NCI-H446 treated with DMSO at 0.1 percent for 48 hours (cell line): ENCODE data around the gene HIPK3.
"Not testable (repeated sequence)": the region's sequence is repeated elsewhere in the genome, so short reads cannot be mapped to it uniquely, and the experiment has no call there.

Experiments
- DNase-seq: peaks from one replicate; lab custom pipeline; 2025; lab: John Stamatoyannopoulos, UW

HIPK3 gene

DNA sequence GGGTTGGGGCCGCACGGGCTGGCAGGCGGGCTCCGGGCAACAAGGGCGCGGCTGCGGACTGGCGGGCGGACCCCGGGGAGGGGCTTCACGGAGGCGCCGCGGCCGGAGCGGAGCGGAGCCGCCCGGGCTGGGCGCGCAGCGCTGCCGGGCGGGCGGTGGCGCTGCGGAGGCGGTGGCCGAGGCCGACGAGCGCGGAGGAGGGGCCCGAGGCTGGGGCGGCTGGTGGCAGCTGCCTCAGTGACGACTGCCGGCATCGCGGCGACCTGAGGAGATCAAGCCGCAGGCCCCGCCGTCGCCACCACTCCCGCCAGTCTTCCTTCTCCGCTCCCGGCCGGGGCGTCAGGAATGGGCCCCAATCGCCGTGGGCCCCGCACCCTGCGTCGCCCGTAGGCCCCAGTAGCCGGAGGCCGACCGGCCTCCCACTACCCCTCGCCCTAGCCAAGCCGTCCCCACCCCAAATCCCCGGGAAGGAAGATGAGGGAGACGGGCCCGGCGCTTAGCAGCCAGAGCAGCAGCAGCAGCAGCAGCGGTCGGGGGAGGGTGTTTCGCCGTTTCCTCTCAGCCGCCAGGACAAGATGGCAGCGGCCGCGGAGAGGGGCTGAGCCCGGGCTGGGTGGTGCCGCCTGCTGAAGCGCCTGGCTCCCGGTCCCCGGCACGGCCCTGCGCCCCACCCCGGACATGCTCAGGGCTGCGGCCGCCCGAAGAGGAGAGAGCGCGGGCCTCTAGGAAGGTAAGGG is at the start of gene HIPK3:
HIPK3 (plus strand) TSS at position 222 of the 737 bp plus-strand sequence.
- peak; percentile 63 for DNase-seq

GRCh38 chr11:33207408-33207985 is 49.7 kb upstream of the HIPK3 start:
- no peak for DNase-seq

GRCh38 chr11:33208150-33208549 is 49.0 kb upstream of the HIPK3 start:
- DNase-seq = no peak

DNA sequence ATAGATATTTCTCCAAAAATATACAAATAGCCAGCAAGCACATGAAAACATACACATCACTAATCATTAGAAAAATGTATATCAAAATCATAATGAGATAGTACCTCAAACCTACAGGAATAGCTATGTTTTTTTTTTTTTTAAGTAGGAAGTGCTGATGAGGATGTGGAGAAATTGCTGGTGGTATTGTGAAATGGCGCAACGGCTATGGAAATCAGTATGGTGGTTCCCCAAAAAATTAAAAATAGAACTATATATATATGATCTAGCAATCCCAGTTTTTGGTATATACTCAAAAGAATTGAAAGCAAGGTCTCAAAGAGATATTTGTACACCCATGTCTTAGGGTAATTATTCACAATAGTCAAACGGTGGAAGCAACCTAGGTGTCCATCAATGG is 46.0 kb upstream of the HIPK3 start:
- DNase-seq = no peak

DNA sequence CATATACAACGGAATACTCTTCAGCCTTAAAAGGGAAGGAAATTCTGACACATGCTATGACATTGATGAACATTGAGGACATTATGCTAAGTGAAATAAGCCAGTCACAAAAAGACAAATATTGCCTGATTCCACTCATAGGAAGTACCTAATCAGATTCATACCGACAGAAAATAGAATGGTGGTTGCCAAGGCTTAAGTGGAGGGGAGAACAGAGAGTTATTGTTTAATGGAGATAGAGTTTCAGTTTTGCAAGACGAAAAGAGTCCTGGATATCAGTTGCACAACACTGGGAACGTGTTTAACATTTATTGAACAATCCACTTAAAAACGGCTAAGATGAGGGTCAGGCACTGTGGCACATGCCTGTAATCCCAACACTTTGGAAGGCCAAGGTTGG is 45.6 kb upstream of the HIPK3 start:
- DNase-seq = no peak

- DNase-seq = no peak
Observed at GRCh38 chr11:33214187-33214586, 43.0 kb upstream of the HIPK3 start.

DNA sequence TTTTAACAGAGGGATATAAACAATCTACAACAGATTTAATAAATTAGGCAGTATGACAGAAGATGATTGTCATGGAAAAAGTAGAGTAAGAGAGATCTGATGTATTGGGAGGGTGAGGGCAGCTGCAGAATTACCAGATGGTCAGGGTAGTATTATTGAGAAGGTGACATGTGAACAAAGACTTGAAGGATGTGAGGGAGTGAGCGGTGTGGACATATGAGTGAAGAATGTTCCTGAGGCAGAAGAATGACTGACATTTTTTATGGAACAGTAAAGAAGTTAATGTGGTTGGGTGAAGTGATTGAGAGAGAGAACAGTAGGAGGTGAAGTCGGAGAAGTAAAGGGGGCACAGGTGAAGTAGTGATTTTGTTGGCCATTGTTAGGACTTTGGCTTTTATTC is 42.4 kb upstream of the HIPK3 start:
- DNase-seq = no peak

DNA sequence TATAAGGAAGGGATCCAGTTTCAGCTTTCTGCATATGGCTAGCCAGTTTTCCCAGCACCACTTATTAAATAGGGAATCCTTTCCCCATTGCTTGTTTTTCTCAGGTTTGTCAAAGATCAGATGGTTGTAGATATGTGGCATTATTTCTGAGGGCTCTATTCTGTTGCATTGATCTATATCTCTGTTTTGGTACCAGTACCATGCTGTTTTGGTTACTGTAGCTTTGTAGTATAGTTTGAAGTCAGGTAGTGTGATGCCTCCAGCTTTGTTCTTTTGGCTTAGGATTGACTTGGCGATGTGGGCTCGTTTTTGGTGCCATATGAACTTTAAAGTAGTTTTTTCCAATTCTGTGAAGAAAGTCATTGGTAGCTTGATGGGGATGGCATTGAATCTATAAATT is 40.5 kb upstream of the HIPK3 start:
- not testable (repeated sequence) for DNase-seq

- DNase-seq = no peak
Observed at GRCh38 chr11:33222052-33222750, 35.0 kb upstream of the HIPK3 start.

DNA sequence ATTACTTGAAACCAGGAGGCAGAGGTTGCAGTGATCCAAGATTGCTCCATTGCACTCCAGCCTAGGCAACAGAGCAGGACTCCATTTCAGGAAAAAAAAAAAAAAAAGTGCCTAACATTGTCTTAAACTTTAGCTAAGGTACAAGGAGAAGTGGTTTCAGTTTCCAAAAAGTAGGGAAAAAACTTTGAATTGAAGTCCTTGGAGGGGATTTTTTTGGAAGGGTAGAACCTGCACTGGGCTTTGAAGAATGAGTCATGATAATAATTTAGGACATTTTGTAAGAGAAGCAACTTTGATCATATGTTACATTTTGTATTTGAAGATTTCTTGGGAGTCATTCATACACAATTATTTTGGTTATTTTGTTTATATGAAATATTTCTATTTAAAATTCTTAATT is 31.8 kb upstream of the HIPK3 start:
- DNase-seq = no peak

DNA sequence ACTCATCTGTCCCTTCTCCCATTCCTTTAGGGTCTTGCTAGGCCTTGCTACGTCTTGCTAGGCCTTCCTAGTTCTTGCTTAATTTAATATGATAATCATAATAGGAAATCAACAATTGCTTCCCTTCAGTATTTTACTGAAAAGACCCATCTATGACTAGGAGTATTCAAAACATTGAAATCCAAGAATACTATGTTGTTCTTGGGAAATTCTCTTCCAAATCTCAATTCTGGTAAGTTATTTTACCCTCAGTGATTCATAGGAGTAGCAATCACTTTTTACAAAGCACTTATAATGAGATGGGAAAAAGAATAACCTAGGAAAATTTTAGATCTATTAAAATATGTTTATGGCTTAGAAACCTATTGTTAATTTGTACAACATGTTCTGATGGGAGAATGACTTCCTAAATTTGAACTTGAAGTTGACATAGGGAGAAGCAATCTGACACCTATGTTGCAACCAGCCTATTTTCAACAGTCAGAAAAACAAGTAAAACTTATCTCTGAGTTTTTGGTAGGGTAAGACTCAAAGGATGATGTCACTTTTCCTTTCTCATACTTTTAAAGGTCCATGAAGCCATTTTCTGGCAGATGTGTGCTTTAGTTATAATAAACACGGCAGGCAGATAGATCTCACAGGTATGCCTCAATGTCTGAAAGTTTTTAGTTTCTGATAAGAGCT is 29.5 kb upstream of the HIPK3 start:
- DNase-seq = no peak

DNA sequence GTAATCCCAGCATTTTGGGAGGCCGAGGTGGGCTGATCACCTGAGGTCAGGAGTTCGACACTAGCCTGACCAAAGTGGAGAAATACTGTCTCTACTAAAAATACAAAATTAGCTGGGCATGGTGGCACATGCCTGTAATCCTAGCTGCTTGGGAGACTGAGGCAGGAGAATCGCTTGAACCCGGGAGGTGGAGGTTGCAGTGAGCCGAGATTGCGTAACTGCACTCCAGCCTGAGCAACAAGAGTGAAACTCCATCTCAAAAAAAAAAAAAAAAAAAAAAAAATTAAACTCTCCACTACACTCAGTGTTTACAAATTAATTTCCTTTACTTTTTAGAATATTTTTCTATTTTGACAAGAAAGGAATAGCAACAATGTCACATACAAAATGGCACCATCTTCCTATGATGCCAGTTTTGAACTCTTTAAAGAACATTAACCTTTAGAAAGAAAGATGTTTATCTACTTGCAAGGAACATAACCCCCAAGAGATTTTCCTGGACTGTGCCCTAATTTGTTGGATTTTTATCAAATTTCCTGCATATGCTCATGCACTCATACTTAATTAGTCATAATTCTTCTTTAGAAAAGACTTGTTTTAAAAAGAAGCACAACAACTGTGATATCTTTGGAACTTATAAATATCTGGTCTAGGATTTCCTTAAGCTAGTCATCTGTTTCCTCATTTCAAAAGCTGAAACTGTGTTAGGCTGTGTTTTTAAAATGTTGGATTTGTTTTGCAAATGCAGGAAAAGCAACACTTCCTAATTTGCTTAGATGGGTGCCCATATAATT is 22.6 kb upstream of the HIPK3 start:
- no peak for DNase-seq

DNA sequence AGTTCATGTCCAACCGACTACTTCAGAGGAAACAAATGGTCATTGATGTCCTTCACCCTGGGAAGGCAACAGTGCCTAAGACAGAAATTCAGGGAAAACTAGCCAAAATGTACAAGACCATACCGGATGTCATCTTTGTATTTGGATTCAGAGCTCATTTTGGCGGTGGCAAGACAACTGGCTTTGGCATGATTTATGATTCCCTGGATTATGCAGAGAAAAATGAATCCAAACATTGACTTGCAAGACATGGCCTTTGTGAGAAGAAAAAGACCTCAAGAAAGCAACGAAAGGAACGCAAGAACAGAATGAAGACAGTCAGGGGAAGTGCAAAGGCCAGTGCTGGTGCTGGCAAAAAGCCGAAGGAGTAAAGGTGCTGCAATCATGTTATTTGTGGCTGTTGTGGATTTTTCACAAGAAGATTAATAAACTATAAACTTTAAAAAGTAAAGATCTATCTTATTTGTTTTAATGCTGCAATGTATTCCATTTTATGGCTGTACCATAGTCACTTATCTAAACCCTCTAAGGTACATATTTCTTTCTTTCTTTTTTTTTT is 20.1 kb upstream of the HIPK3 start:
- no peak for DNase-seq

DNA sequence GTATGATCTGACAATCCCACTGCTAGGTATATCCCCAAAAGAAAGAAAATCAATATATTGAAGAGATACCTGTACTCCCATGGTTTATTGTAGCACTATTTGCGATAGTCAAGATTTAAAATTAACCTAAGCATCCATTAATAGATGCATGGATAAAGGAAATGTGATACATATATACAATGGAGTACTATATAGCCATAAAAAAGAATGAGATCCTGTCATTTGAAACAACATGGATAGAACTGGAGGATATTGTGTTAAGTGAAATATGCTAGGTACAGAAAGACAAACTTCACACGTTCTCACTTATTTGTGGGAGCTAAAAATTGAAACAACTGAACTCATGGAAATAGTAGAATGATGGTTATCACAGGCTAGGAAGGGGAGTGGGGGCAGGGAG is 14.6 kb upstream of the HIPK3 start:
- no peak for DNase-seq

DNA sequence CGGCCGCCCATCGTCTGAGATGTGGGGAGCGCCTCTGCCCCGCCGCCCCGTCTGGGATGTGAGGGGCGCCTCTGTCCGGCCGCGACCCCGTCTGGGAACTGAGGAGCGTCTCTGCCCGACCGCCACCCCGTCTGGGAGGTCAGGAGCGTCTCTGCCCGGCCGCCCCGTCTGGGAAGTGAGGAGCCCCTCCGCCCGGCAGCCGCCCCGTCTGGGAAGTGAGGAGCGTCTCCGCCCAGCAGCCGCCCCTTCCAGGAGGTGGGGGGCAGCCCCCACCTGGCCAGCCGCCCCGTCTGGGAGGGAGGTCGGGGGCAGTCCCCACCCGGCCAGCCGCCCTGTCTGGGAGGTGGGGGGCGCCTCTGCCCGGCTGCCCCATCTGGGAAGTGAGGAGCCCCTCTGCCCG is 13.5 kb upstream of the HIPK3 start:
- DNase-seq = not testable (repeated sequence)

- DNase-seq = no peak
Observed at GRCh38 chr11:33248416-33248971, 8.7 kb upstream of the HIPK3 start.

GRCh38 chr11:33256031-33256812 is 959 bp upstream of the HIPK3 start:
- DNase-seq = no peak

GRCh38 chr11:33256813-33257159 is 395 bp upstream of the HIPK3 start:
- no peak for DNase-seq

- DNase-seq = peak; percentile 58
Observed at GRCh38 chr11:33257897-33258630, 883 bp downstream of the HIPK3 start.
